GM23338 (cell line): ENCODE results near the gene AHSP.
A peak's percentile ranks its signal among the peaks of the same experiment; 100 is the strongest.

Source experiments
- CREB1 ChIP-seq: fragments of 250-450 bp; sonication (Bioruptor Pico); IDR thresholded peaks from 2 replicates; pipeline ENCODE4 v1.5.0; 2020; ENCODE audit warnings: low read depth, mild to moderate bottlenecking, moderate library complexity
- CTCF ChIP-seq, 2 experiments: fragments of 200-600 bp in 1 of 2; sonication (generic) in 1 of 2; conservative IDR thresholded peaks; 2 replicates each; pipeline versions ENCODE4 v1.5.1 to v1.6.1; 2016 to 2017; ENCODE audit warnings: antibody characterized with exemption in 2 of 2, low read depth in 2 of 2, mild to moderate bottlenecking in 2 of 2, moderate library complexity in 1 of 2
- ETS1 ChIP-seq: IDR thresholded peaks from 2 replicates; pipeline ENCODE4 v1.6.1; 2016; ENCODE audit warnings: antibody characterized with exemption
- EZH2 ChIP-seq: fragments of 200-600 bp; sonication (generic); IDR thresholded peaks from one replicate; pipeline ENCODE4 v1.8.0; 2017; ENCODE audit warnings: antibody characterized with exemption, mild to moderate bottlenecking, low read depth; ENCODE audit not compliant: unreplicated experiment
- EZH2phosphoT487 ChIP-seq: fragments of 200-600 bp; sonication (generic); IDR thresholded peaks from one replicate; pipeline ENCODE4 v1.8.1; 2018; ENCODE audit warnings: antibody characterized with exemption; ENCODE audit not compliant: unreplicated experiment
- JUNB ChIP-seq: IDR thresholded peaks from one replicate; pipeline ENCODE4 v1.6.1; 2016; ENCODE audit warnings: antibody characterized with exemption; ENCODE audit not compliant: unreplicated experiment
- NANOG ChIP-seq: IDR thresholded peaks from 2 replicates; pipeline ENCODE4 v1.6.1; 2016; ENCODE audit warnings: antibody characterized with exemption, borderline replicate concordance
- POLR2AphosphoS5 ChIP-seq: IDR thresholded peaks from 2 replicates; pipeline ENCODE4 v1.6.1; 2016; ENCODE audit warnings: antibody characterized with exemption, low read depth
- REST ChIP-seq: IDR thresholded peaks from one replicate; pipeline ENCODE4 v1.6.1; 2018; ENCODE audit warnings: antibody characterized with exemption; ENCODE audit not compliant: unreplicated experiment
- STAT1 ChIP-seq: IDR thresholded peaks from one replicate; pipeline ENCODE4 v1.6.1; 2016; ENCODE audit warnings: antibody characterized with exemption; ENCODE audit not compliant: unreplicated experiment
- ZNF114 ChIP-seq: fragments of 250-450 bp; sonication (Bioruptor Pico); IDR thresholded peaks from 2 replicates; pipeline ENCODE4 v1.5.0; 2020; ENCODE audit warnings: mild to moderate bottlenecking, moderate library complexity
- ZNF331 ChIP-seq: fragments of 250-450 bp; sonication (Bioruptor Pico); IDR thresholded peaks from 2 replicates; pipeline ENCODE4 v1.5.0; 2020; ENCODE audit warnings: low read depth, mild to moderate bottlenecking, moderate library complexity
- ZNF462 ChIP-seq: fragments of 250-450 bp; sonication (Bioruptor Pico); IDR thresholded peaks from 2 replicates; pipeline ENCODE4 v1.5.0; 2020; ENCODE audit warnings: mild to moderate bottlenecking, moderate library complexity

- no peak for TF ChIP-seq REST
- TF ChIP-seq CTCF (conservative IDR thresholded peaks at IDR 0.05; ENCODE audit: low read depth in 2 of 2): peak; percentile 30 to 54; a peak in 3 of 4 replicates
- TF ChIP-seq EZH2phosphoT487: no peak
- TF ChIP-seq CREB1 (CRISPR knock-in tag): no peak
- peak; percentile 93 for TF ChIP-seq EZH2
- TF ChIP-seq POLR2AphosphoS5: no peak
- no peak for TF ChIP-seq ZNF114 (CRISPR knock-in tag)
- no peak for TF ChIP-seq JUNB
- no peak for TF ChIP-seq ETS1
- TF ChIP-seq NANOG: no peak
- no peak for TF ChIP-seq ZNF462
- no peak for TF ChIP-seq ZNF331 (CRISPR knock-in tag)
- no peak for TF ChIP-seq STAT1
Observed at GRCh38 chr16:31568577-31569359, 41.1 kb downstream of the AHSP start.
